Tibial artery (tissue), 4 donors: Measurements from ENCODE around the gene UROD.

Experiments
- DNase-seq, 2 donors: peaks; one replicate each; pipeline ENCODE4 v3.0.0-alpha.2; 2019
- H3K27ac ChIP-seq, 2 donors: fragments of 200-600 bp; sonication (generic) in 1 of 2; 1 replicate in 1 of 2; 2 replicates in 1 of 2; pipeline ENCODE4 v1.5.1; 2018 to 2019; ENCODE audit warnings: mild to moderate bottlenecking in 1 of 2
- H3K27me3 ChIP-seq, 2 donors: fragments of 200-600 bp; sonication (generic) in 1 of 2; one replicate each; pipeline versions ENCODE4 v1.5.1 to v1.6.0; 2016 to 2019
- H3K36me3 ChIP-seq, 3 donors: fragments of 200-600 bp; sonication (generic) in 2 of 3; one replicate each; pipeline ENCODE4 v1.5.1; 2016 to 2019; ENCODE audit warnings: mild to moderate bottlenecking in 2 of 3
- H3K4me1 ChIP-seq, 4 donors: fragments of 200-600 bp; sonication (generic) in 2 of 4; 1 replicate in 3 of 4; 2 replicates in 1 of 4; pipeline ENCODE4 v1.5.1; 2016 to 2019
- H3K4me3 ChIP-seq, 2 donors: fragments of 200-600 bp; sonication (generic) in 1 of 2; 1 replicate in 1 of 2; 2 replicates in 1 of 2; pipeline ENCODE4 v1.5.1; 2018 to 2019; ENCODE audit warnings: mild to moderate bottlenecking in 2 of 2
- H3K9me3 ChIP-seq, 3 donors: fragments of 200-600 bp; sonication (generic) in 1 of 3; one replicate each; pipeline ENCODE4 v1.5.1; 2016 to 2019
- intact Hi-C: fragments of 100-400 bp; cut with DNase I; formaldehyde crosslinking; loops from one replicate; pipeline ENCODE4 v1.15.0; 2023; ENCODE audit warnings: low total_unique reads
- TF ChIP-seq, protein P1 (sequence below), 2 experiments: fragments of 200-600 bp in 1 of 2; fragments of 450-650 bp in 1 of 2; IDR thresholded peaks; one replicate each; pipeline ENCODE4 v1.5.1; 2017 to 2019; ENCODE audit warnings: antibody characterized with exemption in 2 of 2, mild to moderate bottlenecking in 1 of 2, moderate library complexity in 1 of 2

UROD gene

DNA sequence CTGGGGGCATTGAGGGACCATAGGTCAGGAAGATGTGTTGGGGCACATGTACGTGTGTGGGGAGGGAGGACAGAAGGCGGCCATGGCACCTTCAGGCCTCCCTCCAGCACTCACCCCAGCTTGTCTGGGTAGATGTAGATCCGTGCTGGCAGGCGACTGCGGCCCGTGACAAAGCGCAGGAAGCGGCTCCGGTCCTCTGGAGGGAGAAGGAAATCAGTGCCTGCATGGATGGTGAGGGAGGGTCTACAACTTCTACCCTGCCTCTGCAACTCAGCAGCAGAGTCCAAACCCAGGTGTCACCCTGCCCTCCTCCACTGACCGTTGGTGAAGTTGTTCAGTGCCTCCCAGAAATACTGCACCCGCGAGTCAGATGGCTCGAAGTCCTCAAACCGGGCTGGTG is 8.3 kb upstream of the UROD start:
- Histone ChIP-seq H3K36me3 (peaks cover 59 to 73% (median 63%) of the 10 kb centered on the region in 3 donors), H3K27me3 (no peaks in the 10 kb centered on the region), H3K4me3 (no peak overlapping the region), H3K27ac (no peak overlapping the region), H3K4me1 (peaks cover 0 to 10% (median under 1%) of the 10 kb centered on the region in 4 donors), H3K9me3 (no peaks in the 10 kb centered on the region)
- intact Hi-C loops: loop anchor here (5.0 to 10.0 kb wide), 2 partner anchors 156 to 279 kb away; no protein-coding TSS in a partner anchor
- DNase-seq: no peak
- TF ChIP-seq, protein P1, sequence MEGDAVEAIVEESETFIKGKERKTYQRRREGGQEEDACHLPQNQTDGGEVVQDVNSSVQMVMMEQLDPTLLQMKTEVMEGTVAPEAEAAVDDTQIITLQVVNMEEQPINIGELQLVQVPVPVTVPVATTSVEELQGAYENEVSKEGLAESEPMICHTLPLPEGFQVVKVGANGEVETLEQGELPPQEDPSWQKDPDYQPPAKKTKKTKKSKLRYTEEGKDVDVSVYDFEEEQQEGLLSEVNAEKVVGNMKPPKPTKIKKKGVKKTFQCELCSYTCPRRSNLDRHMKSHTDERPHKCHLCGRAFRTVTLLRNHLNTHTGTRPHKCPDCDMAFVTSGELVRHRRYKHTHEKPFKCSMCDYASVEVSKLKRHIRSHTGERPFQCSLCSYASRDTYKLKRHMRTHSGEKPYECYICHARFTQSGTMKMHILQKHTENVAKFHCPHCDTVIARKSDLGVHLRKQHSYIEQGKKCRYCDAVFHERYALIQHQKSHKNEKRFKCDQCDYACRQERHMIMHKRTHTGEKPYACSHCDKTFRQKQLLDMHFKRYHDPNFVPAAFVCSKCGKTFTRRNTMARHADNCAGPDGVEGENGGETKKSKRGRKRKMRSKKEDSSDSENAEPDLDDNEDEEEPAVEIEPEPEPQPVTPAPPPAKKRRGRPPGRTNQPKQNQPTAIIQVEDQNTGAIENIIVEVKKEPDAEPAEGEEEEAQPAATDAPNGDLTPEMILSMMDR (IDR thresholded peaks at IDR 0.05): no peak

- Histone ChIP-seq H3K4me1 (peaks cover 0 to 14% (median 6%) of the 10 kb centered on the region in 4 donors), H3K36me3 (peaks cover 65 to 79% (median 70%) of the 10 kb centered on the region in 3 donors), H3K27ac (no peak overlapping the region), H3K9me3 (no peaks in the 10 kb centered on the region), H3K27me3 (no peaks in the 10 kb centered on the region), H3K4me3 (no peak overlapping the region)
- intact Hi-C loops: loop anchor here (5.0 to 10.0 kb wide), 2 partner anchors 157 to 280 kb away; no protein-coding TSS in a partner anchor
- DNase-seq: no peak
- TF ChIP-seq, protein P1 (IDR thresholded peaks at IDR 0.05): no peak
Measured at GRCh38 chr1:45004281-45004920, 7.7 kb upstream of the UROD start.

GRCh38 chr1:45005761-45006160 is 6.3 kb upstream of the UROD start:
- H3K27me3 ChIP-seq: no peaks in the 10 kb centered on the region
- DNase-seq: no peak
- H3K27ac ChIP-seq: no peak overlapping the region
- intact Hi-C loops: loop anchor here (10.0 kb wide), 1 partner anchor 281 kb away; no protein-coding TSS in a partner anchor
- TF ChIP-seq, protein P1 (IDR thresholded peaks at IDR 0.05): no peak
- no peak overlapping the region for H3K4me3 ChIP-seq
- no peaks in the 10 kb centered on the region for H3K9me3 ChIP-seq
- peaks cover 0 to 22% (median 17%) of the 10 kb centered on the region in 4 donors for H3K4me1 ChIP-seq
- peaks cover 65 to 80% (median 70%) of the 10 kb centered on the region in 3 donors for H3K36me3 ChIP-seq

- H3K4me1 ChIP-seq: peaks cover under 1 to 25% (median 23%) of the 10 kb centered on the region in 4 donors
- intact Hi-C loops: loop anchor here (10.0 kb wide), 1 partner anchor 283 kb away; no protein-coding TSS in a partner anchor
- no peak for DNase-seq
- peaks cover 65 to 72% (median 70%) of the 10 kb centered on the region in 3 donors for H3K36me3 ChIP-seq
- H3K9me3 ChIP-seq: no peaks in the 10 kb centered on the region
- H3K27me3 ChIP-seq: no peaks in the 10 kb centered on the region
- H3K27ac ChIP-seq: no peak overlapping the region
- no peak overlapping the region for H3K4me3 ChIP-seq
- TF ChIP-seq, protein P1 (IDR thresholded peaks at IDR 0.05): no peak
Measured at GRCh38 chr1:45007311-45007710, 4.7 kb upstream of the UROD start.

DNA sequence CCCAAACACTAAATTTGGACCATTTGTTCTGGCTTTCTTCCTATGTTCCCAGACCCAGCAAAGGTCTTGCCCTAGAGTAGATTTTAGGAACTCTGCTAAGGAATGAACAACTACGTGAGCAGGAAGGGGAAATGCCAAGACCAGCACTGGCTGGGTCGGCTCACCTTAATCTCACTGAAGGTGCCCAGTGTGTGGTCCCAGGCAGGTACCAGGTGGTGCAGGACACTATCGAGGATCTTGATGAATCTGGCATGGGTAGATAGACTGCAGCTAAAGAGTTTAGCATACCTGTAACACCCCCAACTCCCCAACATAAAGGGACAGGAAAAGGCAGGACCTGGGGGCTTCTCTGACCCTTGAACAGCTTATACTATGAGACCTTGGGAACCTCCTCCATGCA is 4.0 kb upstream of the UROD start:
- Histone ChIP-seq H3K27ac (no peak overlapping the region), H3K36me3 (peaks cover 62 to 64% (median 64%) of the 10 kb centered on the region in 3 donors), H3K4me1 (peaks cover 5 to 33% (median 29%) of the 10 kb centered on the region in 4 donors), H3K27me3 (no peaks in the 10 kb centered on the region), H3K9me3 (no peaks in the 10 kb centered on the region), H3K4me3 (no peak overlapping the region)
- TF ChIP-seq, protein P1 (IDR thresholded peaks at IDR 0.05): no peak
- intact Hi-C loops: loop anchor here (10.0 kb wide), 1 partner anchor 283 kb away; no protein-coding TSS in a partner anchor
- no peak for DNase-seq
